ENCODE data around the gene KRT27.

The KRT27 gene

GRCh38 chr17:40791111-40791510 lies 8.8 kb upstream of the KRT27 start:
- no peak for ATAC-seq
- TF ChIP-seq BACH2 (CRISPR knock-in tag; IDR thresholded peaks at IDR 0.05; ENCODE audit: borderline replicate concordance): no peak
- TF ChIP-seq ZNF565 (CRISPR knock-in tag; conservative IDR thresholded peaks at IDR 0.05; ENCODE audit: low read depth): no peak
- TF ChIP-seq ARNTL (CRISPR knock-in tag; IDR thresholded peaks at IDR 0.05; ENCODE audit: borderline replicate concordance, low read depth): no peak
- no peak for TF ChIP-seq ISL1 (CRISPR knock-in tag; IDR thresholded peaks at IDR 0.05)
- TF ChIP-seq CREB5 (CRISPR knock-in tag; IDR thresholded peaks at IDR 0.05; ENCODE audit: low read depth): no peak
- no peak for TF ChIP-seq ZFP30 (CRISPR knock-in tag; IDR thresholded peaks at IDR 0.05)
- TF ChIP-seq TCF4 (CRISPR knock-in tag; IDR thresholded peaks at IDR 0.05; ENCODE audit: borderline replicate concordance): no peak
- TF ChIP-seq POU6F1 (CRISPR knock-in tag; IDR thresholded peaks at IDR 0.05; ENCODE audit: borderline replicate concordance, low read depth): no peak
- no peak for TF ChIP-seq ZNF8 (CRISPR knock-in tag; IDR thresholded peaks at IDR 0.05)
- TF ChIP-seq OSR1 (CRISPR knock-in tag; IDR thresholded peaks at IDR 0.05): no peak
- no peak for TF ChIP-seq PPARA (CRISPR knock-in tag; IDR thresholded peaks at IDR 0.05; ENCODE audit: borderline replicate concordance)
- TF ChIP-seq TSHZ2 (CRISPR knock-in tag; IDR thresholded peaks at IDR 0.05): no peak
- no peak for TF ChIP-seq PATZ1 (CRISPR knock-in tag; IDR thresholded peaks at IDR 0.05; ENCODE audit: borderline replicate concordance)

- TF ChIP-seq GLIS3 (CRISPR knock-in tag; IDR thresholded peaks at IDR 0.05): no peak
- no peak for TF ChIP-seq PPARA (CRISPR knock-in tag; IDR thresholded peaks at IDR 0.05; ENCODE audit: borderline replicate concordance)
- TF ChIP-seq POU6F1 (CRISPR knock-in tag; IDR thresholded peaks at IDR 0.05; ENCODE audit: borderline replicate concordance, low read depth): no peak
- no peak for TF ChIP-seq BACH2 (CRISPR knock-in tag; IDR thresholded peaks at IDR 0.05; ENCODE audit: borderline replicate concordance)
- TF ChIP-seq OSR1 (CRISPR knock-in tag; IDR thresholded peaks at IDR 0.05): no peak
- no peak for TF ChIP-seq RARB (CRISPR knock-in tag; IDR thresholded peaks at IDR 0.05)
- TF ChIP-seq ARNTL (CRISPR knock-in tag; IDR thresholded peaks at IDR 0.05; ENCODE audit: borderline replicate concordance, low read depth): no peak
- TF ChIP-seq ISL1 (CRISPR knock-in tag; IDR thresholded peaks at IDR 0.05): no peak
- TF ChIP-seq TCF4 (CRISPR knock-in tag; IDR thresholded peaks at IDR 0.05; ENCODE audit: borderline replicate concordance): no peak
- TF ChIP-seq ESRRG (CRISPR knock-in tag; IDR thresholded peaks at IDR 0.05): no peak
- TF ChIP-seq PATZ1 (CRISPR knock-in tag; IDR thresholded peaks at IDR 0.05; ENCODE audit: borderline replicate concordance): no peak
- no peak for TF ChIP-seq ZFP3 (CRISPR knock-in tag; IDR thresholded peaks at IDR 0.05)
- TF ChIP-seq ZNF565 (CRISPR knock-in tag; conservative IDR thresholded peaks at IDR 0.05; ENCODE audit: low read depth): no peak
- no peak for TF ChIP-seq ZC3H10 (CRISPR knock-in tag; IDR thresholded peaks at IDR 0.05)
- TF ChIP-seq CSRNP3 (CRISPR knock-in tag; IDR thresholded peaks at IDR 0.05): no peak
- no peak for TF ChIP-seq ZNF8 (CRISPR knock-in tag; IDR thresholded peaks at IDR 0.05)
- ATAC-seq: no peak; the same call in 2 of the 3 replicates
Measured at GRCh38 chr17:40779181-40779909, 3.0 kb downstream of the KRT27 start.
